Sigmoid colon (tissue), 4 donors: Measurements from ENCODE around the gene PARP4.
"Not testable (repeated sequence)": the region's sequence is repeated elsewhere in the genome, so short reads cannot be mapped to it uniquely, and the experiment has no call there.

Experiments used
- EP300 ChIP-seq, 4 donors: sonication (generic); formaldehyde crosslinking; IDR thresholded peaks; one replicate each; pipeline ENCODE4 v1.6.1; 2017; ENCODE audit warnings: antibody characterized with exemption in 4 of 4
- TF ChIP-seq, protein P1 (sequence below), 4 experiments: fragments of 450-650 bp in 3 of 4; fragments of 200-600 bp in 1 of 4; IDR thresholded peaks; one replicate each; pipeline ENCODE4 v1.5.1; 2016 to 2019; ENCODE audit warnings: antibody characterized with exemption in 4 of 4, mild to moderate bottlenecking in 3 of 4, moderate library complexity in 2 of 4

- TF ChIP-seq, protein P1, sequence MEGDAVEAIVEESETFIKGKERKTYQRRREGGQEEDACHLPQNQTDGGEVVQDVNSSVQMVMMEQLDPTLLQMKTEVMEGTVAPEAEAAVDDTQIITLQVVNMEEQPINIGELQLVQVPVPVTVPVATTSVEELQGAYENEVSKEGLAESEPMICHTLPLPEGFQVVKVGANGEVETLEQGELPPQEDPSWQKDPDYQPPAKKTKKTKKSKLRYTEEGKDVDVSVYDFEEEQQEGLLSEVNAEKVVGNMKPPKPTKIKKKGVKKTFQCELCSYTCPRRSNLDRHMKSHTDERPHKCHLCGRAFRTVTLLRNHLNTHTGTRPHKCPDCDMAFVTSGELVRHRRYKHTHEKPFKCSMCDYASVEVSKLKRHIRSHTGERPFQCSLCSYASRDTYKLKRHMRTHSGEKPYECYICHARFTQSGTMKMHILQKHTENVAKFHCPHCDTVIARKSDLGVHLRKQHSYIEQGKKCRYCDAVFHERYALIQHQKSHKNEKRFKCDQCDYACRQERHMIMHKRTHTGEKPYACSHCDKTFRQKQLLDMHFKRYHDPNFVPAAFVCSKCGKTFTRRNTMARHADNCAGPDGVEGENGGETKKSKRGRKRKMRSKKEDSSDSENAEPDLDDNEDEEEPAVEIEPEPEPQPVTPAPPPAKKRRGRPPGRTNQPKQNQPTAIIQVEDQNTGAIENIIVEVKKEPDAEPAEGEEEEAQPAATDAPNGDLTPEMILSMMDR (IDR thresholded peaks at IDR 0.05) = not testable (repeated sequence)
- not testable (repeated sequence) for TF ChIP-seq EP300 (IDR thresholded peaks at IDR 0.05)
Observed at GRCh38 chr13:24486017-24486657, 26.4 kb downstream of the PARP4 start.
